Rectal smooth muscle tissue (tissue), 1 donor: ENCODE data around the gene SPAG6.

Experiments used
- H3K27ac ChIP-seq: one replicate; pipeline ENCODE4 v1.7.0; 2013; ENCODE audit warnings: low read depth, low read length, inconsistent platforms
- H3K27me3 ChIP-seq: one replicate; pipeline ENCODE4 v1.7.0; 2013; ENCODE audit warnings: low read length; ENCODE audit not compliant: control insufficient read depth, insufficient read depth
- H3K36me3 ChIP-seq: one replicate; pipeline ENCODE4 v1.7.0; 2013; ENCODE audit warnings: low read length; ENCODE audit not compliant: control insufficient read depth, insufficient read depth
- H3K4me1 ChIP-seq: one replicate; pipeline ENCODE4 v1.7.0; 2013; ENCODE audit warnings: low read length; ENCODE audit not compliant: control insufficient read depth, insufficient read depth
- H3K4me3 ChIP-seq: one replicate; pipeline ENCODE4 v1.7.0; 2013; ENCODE audit warnings: low read length
- H3K9ac ChIP-seq: one replicate; pipeline ENCODE4 v1.7.0; 2013; ENCODE audit warnings: low read length

Gene SPAG6

DNA sequence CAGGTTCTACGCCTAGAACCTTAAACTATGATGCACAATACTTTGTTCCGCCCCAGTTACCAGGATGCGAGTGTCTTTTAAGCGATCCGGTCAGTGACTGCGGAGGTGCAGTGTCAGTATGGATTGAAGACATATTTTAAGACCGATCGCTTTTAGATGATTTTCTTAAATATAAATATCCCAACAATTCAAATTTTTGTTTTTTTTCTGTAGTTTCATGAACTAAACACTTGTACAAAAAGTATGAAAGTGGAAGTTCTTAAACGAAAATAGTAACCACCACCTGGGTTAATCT is 28.3 kb upstream of the SPAG6 start:
- H3K36me3 ChIP-seq: no peaks in the 10 kb centered on the region
- no peaks in the 10 kb centered on the region for H3K27me3 ChIP-seq
- H3K4me3 ChIP-seq: peak overlapping the region; percentile 80
- peak overlapping the region; percentile 89 for H3K27ac ChIP-seq
- peak overlapping the region; percentile 66 for H3K9ac ChIP-seq
- peaks cover 17% of the 10 kb centered on the region for H3K4me1 ChIP-seq

DNA sequence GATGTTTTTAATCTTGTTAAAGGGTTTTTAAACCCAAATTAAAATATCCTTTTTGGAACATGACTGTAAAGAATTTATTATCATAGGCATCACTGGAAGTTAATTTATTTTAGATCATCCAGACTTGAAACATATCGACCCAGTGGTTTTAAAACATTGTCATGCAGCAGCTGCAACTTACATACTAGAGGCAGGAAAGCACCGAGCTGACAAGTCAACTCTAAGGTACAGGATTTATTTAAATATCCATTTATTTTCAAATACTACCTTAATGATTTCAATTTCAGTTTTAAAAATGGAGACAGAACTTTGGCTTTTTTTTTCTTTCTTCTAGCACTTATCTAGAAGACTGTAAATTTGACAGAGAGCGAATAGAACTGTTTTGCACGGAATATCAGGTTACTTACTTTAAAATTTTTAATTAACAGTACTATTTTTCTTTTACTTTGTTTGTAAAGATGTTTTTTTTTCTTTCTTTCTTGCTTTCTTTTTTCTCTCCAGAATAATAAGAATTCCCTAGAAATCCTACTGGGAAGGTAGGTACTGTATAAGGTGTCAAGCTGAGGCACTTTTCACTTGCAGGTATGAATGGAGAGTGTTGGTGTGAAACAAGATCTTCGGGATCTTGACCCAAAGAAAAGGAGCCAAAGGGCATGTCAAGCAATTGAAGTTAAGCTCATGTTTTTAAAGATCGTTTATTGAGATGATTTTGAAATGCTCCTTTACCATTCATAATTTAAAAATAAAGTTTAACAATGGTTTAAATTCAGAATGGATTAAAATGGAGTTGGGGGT is 27.3 kb upstream of the SPAG6 start:
- no peaks in the 10 kb centered on the region for H3K36me3 ChIP-seq
- no peak overlapping the region for H3K27ac ChIP-seq
- H3K27me3 ChIP-seq: no peaks in the 10 kb centered on the region
- H3K4me1 ChIP-seq: peaks cover 23% of the 10 kb centered on the region
- H3K4me3 ChIP-seq: no peak overlapping the region
- no peak overlapping the region for H3K9ac ChIP-seq

DNA sequence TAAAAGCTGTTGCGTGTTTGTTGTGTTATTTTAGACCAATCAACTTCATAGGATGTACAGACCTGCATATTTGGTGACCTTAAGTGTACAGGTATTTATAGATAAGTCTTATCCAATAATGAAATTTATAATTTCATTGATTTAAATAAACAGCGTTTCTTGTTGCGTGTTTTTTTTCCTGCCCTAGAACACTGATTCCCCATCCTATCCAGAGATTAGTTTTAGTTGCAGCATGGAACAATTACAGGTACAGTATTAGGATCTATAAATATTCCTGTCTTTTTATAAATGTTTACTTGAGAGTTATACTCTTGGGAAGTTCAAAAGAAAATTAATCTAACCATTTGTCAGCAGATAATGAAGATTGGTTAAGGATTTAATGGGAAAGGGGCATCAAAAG is 26.5 kb upstream of the SPAG6 start:
- H3K4me3 ChIP-seq: no peak overlapping the region
- no peaks in the 10 kb centered on the region for H3K27me3 ChIP-seq
- no peak overlapping the region for H3K9ac ChIP-seq
- no peaks in the 10 kb centered on the region for H3K36me3 ChIP-seq
- no peak overlapping the region for H3K27ac ChIP-seq
- H3K4me1 ChIP-seq: peaks cover 31% of the 10 kb centered on the region

DNA sequence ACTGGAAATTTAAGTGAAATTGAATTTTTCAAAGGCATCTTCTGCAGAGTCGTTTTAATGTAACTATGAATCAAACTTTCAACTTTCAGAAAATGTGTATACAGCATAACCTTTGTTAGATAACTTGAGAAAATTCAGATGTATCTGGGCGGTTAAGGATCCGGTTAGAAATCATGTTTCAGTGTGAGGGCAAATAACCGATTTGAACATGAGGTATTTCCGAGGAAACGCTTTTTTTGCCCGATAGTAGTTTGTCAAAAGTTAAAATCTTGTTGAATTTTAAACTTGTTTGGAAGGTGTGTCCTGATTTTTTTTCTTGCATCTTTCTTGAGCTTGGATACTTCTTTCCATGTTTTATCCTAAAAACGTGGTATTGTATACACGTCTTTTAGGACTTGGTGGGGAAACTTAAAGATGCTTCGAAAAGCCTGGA is 25.7 kb upstream of the SPAG6 start:
- H3K27ac ChIP-seq: peak overlapping the region; percentile 84
- no peaks in the 10 kb centered on the region for H3K36me3 ChIP-seq
- H3K27me3 ChIP-seq: no peaks in the 10 kb centered on the region
- H3K9ac ChIP-seq: no peak overlapping the region
- H3K4me1 ChIP-seq: peaks cover 38% of the 10 kb centered on the region
- H3K4me3 ChIP-seq: peak overlapping the region; percentile 66

DNA sequence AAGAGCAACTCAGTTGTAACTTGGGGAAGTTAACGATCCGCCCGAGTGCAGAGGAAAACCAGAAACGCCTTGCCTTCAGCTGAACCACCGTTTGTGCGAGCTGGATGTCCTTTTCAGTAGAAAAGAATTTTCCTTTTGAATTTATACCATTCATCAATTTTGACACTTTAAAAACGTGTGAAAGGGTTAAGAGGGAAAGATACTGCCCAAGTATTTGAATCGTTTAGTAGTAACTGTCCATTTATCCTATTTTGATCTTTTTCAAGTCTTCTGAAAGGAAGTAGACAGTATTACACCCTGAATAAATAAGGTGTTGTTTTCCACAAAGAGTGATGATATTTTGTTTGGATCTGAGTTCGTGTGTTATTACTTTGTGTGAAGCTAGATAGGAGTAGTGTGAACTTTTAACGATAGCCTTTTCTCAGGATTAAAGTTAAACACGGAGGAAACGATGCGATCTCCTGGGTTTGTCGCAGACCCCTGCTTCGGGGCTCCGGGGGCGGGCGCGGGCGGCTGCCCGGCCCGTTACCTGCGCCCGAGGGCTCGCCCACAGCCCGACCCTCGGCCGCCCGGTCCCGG is 25.2 kb upstream of the SPAG6 start:
- Histone ChIP-seq H3K4me3 (peak overlapping the region; percentile 66), H3K36me3 (no peaks in the 10 kb centered on the region), H3K27ac (peak overlapping the region; percentile 84), H3K27me3 (no peaks in the 10 kb centered on the region), H3K9ac (peak overlapping the region; percentile 45), H3K4me1 (peaks cover 43% of the 10 kb centered on the region)

DNA sequence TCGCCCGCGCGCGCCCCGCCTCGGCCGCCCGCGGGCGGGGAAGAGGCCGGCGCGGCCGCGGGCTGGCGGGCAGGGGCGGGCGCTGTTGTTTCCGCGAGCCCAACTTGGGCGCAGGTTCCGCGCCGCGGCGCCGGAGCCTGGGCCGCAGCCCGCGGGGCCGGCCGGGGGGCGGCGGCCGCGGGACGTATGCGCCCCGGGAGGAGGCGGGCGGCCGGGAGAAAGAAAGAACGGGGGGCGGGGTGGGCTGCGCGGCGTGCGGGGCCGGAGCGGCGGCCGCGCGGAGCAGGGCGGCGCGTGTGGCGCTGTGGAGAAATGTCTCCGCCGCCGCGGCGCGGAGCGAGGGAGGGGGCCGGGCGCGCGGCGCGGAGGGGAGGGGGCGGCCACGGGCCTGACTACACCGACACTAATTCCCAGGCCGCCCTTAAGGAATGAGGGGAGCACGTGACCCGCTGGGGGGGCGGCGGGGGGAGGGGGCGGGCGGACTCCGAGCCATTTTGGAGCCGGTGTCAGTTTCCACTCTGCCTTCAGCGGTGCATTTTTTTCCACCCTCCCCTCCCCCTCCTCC is 24.6 kb upstream of the SPAG6 start, which contains the start of gene BMI1:
Gene BMI1 (plus strand): TSS at position 509 of the 565 bp plus-strand sequence. CDS start 5,351 bp downstream, outside the sequence.
- no peaks in the 10 kb centered on the region for H3K36me3 ChIP-seq
- no peaks in the 10 kb centered on the region for H3K27me3 ChIP-seq
- peak within 1 kb of the TSS; percentile 86 for H3K4me3 ChIP-seq
- peak within 1 kb of the TSS; percentile 89 for H3K27ac ChIP-seq
- H3K4me1 ChIP-seq: peaks cover 43% of the 10 kb centered on the region
- peak within 1 kb of the TSS; percentile 64 for H3K9ac ChIP-seq

DNA sequence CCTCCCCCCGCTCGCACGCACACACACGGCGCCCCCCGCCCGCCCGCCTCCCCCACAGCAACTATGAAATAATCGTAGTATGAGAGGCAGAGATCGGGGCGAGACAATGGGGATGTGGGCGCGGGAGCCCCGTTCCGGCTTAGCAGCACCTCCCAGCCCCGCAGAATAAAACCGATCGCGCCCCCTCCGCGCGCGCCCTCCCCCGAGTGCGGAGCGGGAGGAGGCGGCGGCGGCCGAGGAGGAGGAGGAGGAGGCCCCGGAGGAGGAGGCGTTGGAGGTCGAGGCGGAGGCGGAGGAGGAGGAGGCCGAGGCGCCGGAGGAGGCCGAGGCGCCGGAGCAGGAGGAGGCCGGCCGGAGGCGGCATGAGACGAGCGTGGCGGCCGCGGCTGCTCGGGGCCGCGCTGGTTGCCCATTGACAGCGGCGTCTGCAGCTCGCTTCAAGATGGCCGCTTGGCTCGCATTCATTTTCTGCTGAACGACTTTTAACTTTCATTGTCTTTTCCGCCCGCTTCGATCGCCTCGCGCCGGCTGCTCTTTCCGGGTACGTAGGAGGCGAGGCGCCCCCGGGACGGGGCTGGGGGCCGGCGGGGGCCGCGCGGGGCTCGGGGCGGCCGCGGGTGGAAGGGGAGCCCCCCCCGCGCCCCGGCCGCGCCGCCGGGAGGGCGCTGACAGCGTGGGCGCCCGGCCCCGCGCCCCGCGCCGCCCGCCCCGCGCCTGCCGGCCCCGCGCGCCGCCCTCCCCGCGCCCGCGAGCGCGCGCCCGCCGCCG is 24.0 kb upstream of the SPAG6 start:
- Histone ChIP-seq H3K4me3 (peak overlapping the region; percentile 86), H3K27me3 (no peaks in the 10 kb centered on the region), H3K27ac (peak overlapping the region; percentile 89), H3K4me1 (peaks cover 43% of the 10 kb centered on the region), H3K9ac (peak overlapping the region; percentile 64), H3K36me3 (no peaks in the 10 kb centered on the region)

DNA sequence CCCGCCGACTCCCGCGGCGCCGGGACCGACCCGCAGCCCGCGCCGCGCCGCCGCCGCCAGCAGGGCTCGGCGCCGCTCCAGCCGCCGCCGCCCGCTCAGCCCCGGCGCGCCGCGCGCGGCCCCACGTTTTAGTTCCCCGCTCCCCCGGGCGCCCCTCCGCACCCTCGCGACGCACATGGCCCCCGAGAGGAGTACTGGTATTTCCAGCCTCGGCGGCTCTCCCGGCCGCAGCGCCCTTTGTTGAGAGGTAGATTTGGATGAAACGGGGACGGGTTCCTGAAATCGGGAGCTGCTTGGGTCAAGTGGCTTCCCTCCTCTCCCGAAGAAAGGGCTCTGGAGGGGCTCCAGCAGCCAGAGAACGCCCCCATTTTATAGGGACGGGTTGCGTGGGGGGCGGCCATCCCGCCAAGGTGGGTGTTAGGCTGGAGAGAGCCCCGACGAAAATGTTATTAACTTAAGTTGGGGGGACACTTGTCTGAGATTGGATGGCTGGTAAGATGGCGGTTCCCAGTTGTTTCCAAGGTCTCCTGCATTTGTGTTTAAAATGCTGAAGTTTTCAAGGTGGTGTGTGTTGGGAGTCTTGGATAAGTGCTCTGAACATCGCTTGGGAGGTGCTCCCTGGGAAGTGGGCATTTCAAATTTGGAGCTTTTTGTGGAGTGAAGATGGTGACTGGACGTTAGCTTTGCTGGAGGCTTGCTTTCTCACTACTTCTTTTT is 23.2 kb upstream of the SPAG6 start:
- Histone ChIP-seq H3K4me1 (peaks cover 43% of the 10 kb centered on the region), H3K36me3 (no peaks in the 10 kb centered on the region), H3K4me3 (peak overlapping the region; percentile 82), H3K27me3 (no peaks in the 10 kb centered on the region), H3K9ac (no peak overlapping the region), H3K27ac (no peak overlapping the region)

DNA sequence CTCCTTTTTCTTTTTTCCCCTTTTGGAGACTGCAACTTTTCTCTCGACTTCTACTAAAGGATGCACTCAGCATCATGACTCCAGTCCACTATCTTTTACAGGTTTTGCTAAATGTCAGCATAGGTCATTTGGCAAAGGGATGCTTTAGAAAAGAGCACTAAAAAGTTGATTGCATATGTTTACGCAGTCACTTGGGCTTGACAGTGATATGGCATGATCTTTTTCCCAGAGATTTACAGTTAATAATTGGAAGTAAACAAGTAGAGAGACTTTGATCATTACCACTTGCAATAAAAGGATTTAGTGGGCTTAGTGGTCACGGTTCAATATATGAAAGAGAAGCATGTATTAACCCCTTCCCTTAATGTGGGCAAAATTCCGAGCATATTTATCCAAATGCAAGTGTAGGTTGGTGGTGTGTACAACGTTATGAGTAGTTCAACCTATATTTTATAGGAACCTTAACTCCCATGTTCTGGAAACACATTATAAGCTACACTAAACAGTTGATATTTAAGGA is 22.6 kb upstream of the SPAG6 start:
- Histone ChIP-seq H3K36me3 (no peaks in the 10 kb centered on the region), H3K27me3 (no peaks in the 10 kb centered on the region), H3K9ac (no peak overlapping the region), H3K27ac (no peak overlapping the region), H3K4me1 (peaks cover 38% of the 10 kb centered on the region), H3K4me3 (peak overlapping the region; percentile 82)

DNA sequence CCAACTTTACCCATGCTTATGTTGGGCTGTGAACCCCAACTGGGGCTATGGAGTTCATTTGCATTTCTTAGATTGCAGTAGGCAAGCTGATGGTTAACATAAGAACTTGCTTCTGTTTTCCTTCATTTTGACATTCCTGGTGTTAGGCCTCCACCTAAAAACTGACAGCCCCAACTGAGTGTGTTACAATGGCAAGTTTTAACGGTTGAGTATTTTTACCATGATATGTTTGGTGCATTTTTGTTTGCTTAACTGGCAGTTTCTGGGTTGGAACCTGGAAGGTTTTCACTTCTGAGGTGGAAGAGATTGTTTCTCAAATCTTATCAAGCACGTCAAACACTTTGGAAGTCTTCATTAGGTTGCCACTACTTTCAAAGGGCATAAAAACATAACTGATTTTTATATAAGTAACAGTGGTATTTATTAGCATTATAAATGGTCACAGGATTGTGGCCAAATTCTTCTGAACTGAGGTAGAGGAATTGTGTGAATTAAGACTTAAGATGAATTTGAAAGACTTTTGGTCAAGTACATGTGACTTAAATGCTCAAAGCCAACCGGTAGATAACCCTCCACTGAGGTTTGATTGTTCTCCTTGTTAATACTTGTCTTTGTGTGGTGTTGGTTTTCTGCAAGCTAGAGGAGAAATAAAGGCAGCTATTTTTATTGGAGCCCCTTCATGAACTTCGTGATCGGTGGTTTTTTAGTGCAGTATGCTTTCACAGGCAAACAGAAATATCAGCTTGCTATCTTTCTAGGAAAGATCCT is 21.6 kb upstream of the SPAG6 start:
- Histone ChIP-seq H3K4me1 (peaks cover 31% of the 10 kb centered on the region), H3K4me3 (no peak overlapping the region), H3K9ac (no peak overlapping the region)

DNA sequence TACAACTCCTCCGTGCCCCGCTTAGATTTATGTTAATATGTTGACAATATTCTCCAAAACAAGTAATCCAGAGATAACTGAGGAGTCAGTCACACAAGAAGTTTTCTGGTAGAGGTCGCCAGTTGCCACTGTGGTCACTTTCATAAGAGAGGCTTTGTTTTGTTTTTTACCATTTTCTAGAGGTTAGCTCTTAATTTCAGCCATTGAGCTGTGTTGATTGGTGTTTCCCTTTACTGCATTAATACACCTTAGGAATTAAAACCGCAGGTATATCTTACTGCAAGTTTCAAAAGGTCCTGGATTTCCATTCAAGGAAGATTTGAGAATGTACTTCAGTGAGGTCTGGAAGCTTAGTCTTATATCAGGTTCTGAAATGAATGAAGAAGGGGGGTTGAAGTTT is 20.9 kb upstream of the SPAG6 start:
- peaks cover 3% of the 10 kb centered on the region for H3K36me3 ChIP-seq
- H3K27ac ChIP-seq: no peak overlapping the region
- peak overlapping the region; percentile 67 for H3K4me3 ChIP-seq
- peaks cover 31% of the 10 kb centered on the region for H3K4me1 ChIP-seq
- no peak overlapping the region for H3K9ac ChIP-seq
- H3K27me3 ChIP-seq: no peaks in the 10 kb centered on the region

More for the DNA sequence above, 21.6 kb upstream of the SPAG6 start:
- Histone ChIP-seq H3K36me3 (no peaks in the 10 kb centered on the region), H3K27me3 (no peaks in the 10 kb centered on the region), H3K27ac (no peak overlapping the region)
